ENCODE measurements around the gene WNT3A.
"Not testable (repeated sequence)": the region's sequence is repeated elsewhere in the genome, so short reads cannot be mapped to it uniquely, and the experiment has no call there.

- TF ChIP-seq CTCF, POLR2A (IDR thresholded peaks at IDR 0.05): not testable (repeated sequence)
Measured at GRCh38 chr1:227972843-227973374, 33.9 kb upstream of the WNT3A start.
